ENCODE results near the gene FAM13B.
"Not testable (repeated sequence)": the region's sequence is repeated elsewhere in the genome, so short reads cannot be mapped to it uniquely, and the experiment has no call there.

Gene FAM13B

GRCh38 chr5:138028971-138029365, 3.9 kb downstream of the FAM13B start:
- Histone ChIP-seq H3K27me3 (ENCODE audit: low read length) (no peaks in the 10 kb centered on the region), H4K20me1 (ENCODE audit: low read depth, low read length) (peaks cover 7% of the 10 kb centered on the region), H3K9me3 (ENCODE audit: insufficient read depth, low read length) (no peaks in the 10 kb centered on the region), H3K4me3 (ENCODE audit: insufficient read depth, low read length, poor library complexity, severe bottlenecking) (peak overlapping the region; percentile 84), H3F3A (ENCODE audit: insufficient read depth) (peaks cover 39% of the 10 kb centered on the region), H2AFZ (ENCODE audit: low read depth, low read length, severe bottlenecking) (no peak overlapping the region), H3K36me3 (ENCODE audit: low read length) (no peaks in the 10 kb centered on the region), H3K4me2 (ENCODE audit: low read depth, low read length, poor library complexity, severe bottlenecking) (peak overlapping the region; percentile 76), H3K9ac (ENCODE audit: low read length) (peak overlapping the region; percentile 88), H3K79me2 (ENCODE audit: insufficient read depth, low read length) (peaks cover 81% of the 10 kb centered on the region), H3K27ac (ENCODE audit: low read depth, low read length) (peak overlapping the region; percentile 82), H3K9me2 (replicated peaks; ENCODE audit: insufficient read depth, low read length) (no peaks in the 10 kb centered on the region)
- TF ChIP-seq EZH2phosphoT487 (conservative IDR thresholded peaks at IDR 0.05; ENCODE audit: low read length) (no peak), CTCF (IDR thresholded peaks at IDR 0.05; ENCODE audit: insufficient read depth, low read length, poor library complexity, severe bottlenecking) (no peak)

- peaks cover 34% of the 10 kb centered on the region for H3F3A ChIP-seq (ENCODE audit: insufficient read depth)
- H3K9ac ChIP-seq (ENCODE audit: low read length), result peak overlapping the region; percentile 88
- not testable (repeated sequence) for H3K36me3 ChIP-seq (ENCODE audit: low read length); H3K9me2 ChIP-seq (replicated peaks; ENCODE audit: insufficient read depth, low read length); H3K9me3 ChIP-seq (ENCODE audit: insufficient read depth, low read length); H2AFZ ChIP-seq (ENCODE audit: low read depth, low read length, severe bottlenecking); H3K27me3 ChIP-seq (ENCODE audit: low read length); H4K20me1 ChIP-seq (ENCODE audit: low read depth, low read length)
- peak overlapping the region; percentile 82 for H3K27ac ChIP-seq (ENCODE audit: low read depth, low read length)
- H3K79me2 ChIP-seq (ENCODE audit: insufficient read depth, low read length), result peaks cover 87% of the 10 kb centered on the region
- peak overlapping the region; percentile 76 for H3K4me2 ChIP-seq (ENCODE audit: low read depth, low read length, poor library complexity, severe bottlenecking)
- peak overlapping the region; percentile 84 for H3K4me3 ChIP-seq (ENCODE audit: insufficient read depth, low read length, poor library complexity, severe bottlenecking)
These were observed 4.5 kb downstream of the FAM13B start for GRCh38 chr5:138028262-138028970.

- H3K27me3 ChIP-seq (ENCODE audit: low read length); H3K9me2 ChIP-seq (replicated peaks; ENCODE audit: insufficient read depth, low read length); H3K36me3 ChIP-seq (ENCODE audit: low read length); H3K4me3 ChIP-seq (ENCODE audit: insufficient read depth, low read length, poor library complexity, severe bottlenecking); H3K9ac ChIP-seq (ENCODE audit: low read length); H3K4me2 ChIP-seq (ENCODE audit: low read depth, low read length, poor library complexity, severe bottlenecking); H2AFZ ChIP-seq (ENCODE audit: low read depth, low read length, severe bottlenecking); H3K9me3 ChIP-seq (ENCODE audit: insufficient read depth, low read length): not testable (repeated sequence)
- Histone ChIP-seq H3K79me2 (ENCODE audit: insufficient read depth, low read length) (peaks cover 100% of the 10 kb centered on the region), H4K20me1 (ENCODE audit: low read depth, low read length) (peaks cover 15% of the 10 kb centered on the region), H3F3A (ENCODE audit: insufficient read depth) (peaks cover 31% of the 10 kb centered on the region), H3K27ac (ENCODE audit: low read depth, low read length) (peak overlapping the region; percentile 1; the same call in 1 of the 2 replicates)
These were observed 6.1 kb downstream of the FAM13B start for GRCh38 chr5:138026793-138027192.

DNA sequence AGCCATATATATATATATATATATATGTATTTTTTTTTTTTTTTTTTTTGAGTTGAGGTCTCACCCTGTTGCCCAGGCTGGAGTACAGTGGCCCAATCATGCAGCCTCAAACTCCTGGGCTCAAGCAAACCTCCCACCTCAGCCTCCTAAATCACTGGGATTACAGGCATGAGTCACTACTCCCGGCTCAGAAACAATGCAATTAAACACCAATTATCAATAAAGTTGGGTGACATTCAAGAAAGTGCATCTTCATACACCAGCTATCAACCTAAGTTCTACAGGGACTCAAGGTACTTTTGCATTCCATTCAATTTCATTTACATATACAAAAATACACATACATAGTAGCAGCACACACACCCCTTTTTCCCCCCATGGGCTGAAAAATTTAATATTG, 7.6 kb downstream of the FAM13B start:
- Histone ChIP-seq H3K4me3 (ENCODE audit: insufficient read depth, low read length, poor library complexity, severe bottlenecking) (no peak overlapping the region), H3K9ac (ENCODE audit: low read length) (no peak overlapping the region), H3F3A (ENCODE audit: insufficient read depth) (peaks cover 24% of the 10 kb centered on the region), H3K9me3 (ENCODE audit: insufficient read depth, low read length) (no peaks in the 10 kb centered on the region), H2AFZ (ENCODE audit: low read depth, low read length, severe bottlenecking) (no peak overlapping the region), H3K79me2 (ENCODE audit: insufficient read depth, low read length) (peaks cover 100% of the 10 kb centered on the region), H4K20me1 (ENCODE audit: low read depth, low read length) (peaks cover 25% of the 10 kb centered on the region), H3K9me2 (replicated peaks; ENCODE audit: insufficient read depth, low read length) (no peaks in the 10 kb centered on the region), H3K4me2 (ENCODE audit: low read depth, low read length, poor library complexity, severe bottlenecking) (peak overlapping the region; percentile 14), H3K27me3 (ENCODE audit: low read length) (no peaks in the 10 kb centered on the region), H3K27ac (ENCODE audit: low read depth, low read length) (no peak overlapping the region), H3K36me3 (ENCODE audit: low read length) (peaks cover 4% of the 10 kb centered on the region; the same call in 1 of the 2 replicates)
- no peak for TF ChIP-seq CTCF (IDR thresholded peaks at IDR 0.05; ENCODE audit: insufficient read depth, low read length, poor library complexity, severe bottlenecking)
- no peak for TF ChIP-seq EZH2phosphoT487 (conservative IDR thresholded peaks at IDR 0.05; ENCODE audit: low read length)

Measured in SU-DHL-6 (cell line).